H9 (cell line): Measurements from ENCODE around the gene SAMMSON. TPM values are rescaled to one million over a fixed set of nuclear protein-coding genes. Genes with fewer than 3 reads are reported as not detected.

Experiments
- DNase-seq: peaks from one replicate; pipeline ENCODE4 v3.0.0-alpha.2; 2017
- H2AFZ ChIP-seq: one replicate; pipeline ENCODE4 v1.6.1; 2013; ENCODE audit warnings: mild to moderate bottlenecking, low read length, control low read depth, moderate library complexity
- H2AK5ac ChIP-seq: 2 replicates; pipeline ENCODE4 v1.6.1; 2013; ENCODE audit warnings: low read length, control low read depth, mixed read lengths; ENCODE audit not compliant: insufficient read length
- H2BK120ac ChIP-seq: one replicate; pipeline ENCODE4 v1.6.1; 2013; ENCODE audit warnings: low read depth, mild to moderate bottlenecking, low read length, control low read depth, inconsistent platforms; ENCODE audit not compliant: poor library complexity, severe bottlenecking
- H2BK12ac ChIP-seq: 2 replicates; pipeline ENCODE4 v1.6.1; 2013; ENCODE audit warnings: low read length, control low read depth, mixed read lengths, low read depth; ENCODE audit not compliant: insufficient read length
- H2BK15ac ChIP-seq: 2 replicates; pipeline ENCODE4 v1.6.1; 2013; ENCODE audit warnings: low read depth, low read length, control low read depth
- H2BK20ac ChIP-seq: one replicate; pipeline ENCODE4 v1.6.1; 2013; ENCODE audit warnings: low read depth, mild to moderate bottlenecking, low read length, control low read depth, inconsistent platforms; ENCODE audit not compliant: poor library complexity, severe bottlenecking
- H2BK5ac ChIP-seq: 2 replicates; pipeline ENCODE4 v1.6.1; 2013; ENCODE audit warnings: low read length, control low read depth, mixed read lengths; ENCODE audit not compliant: insufficient read length
- H3K14ac ChIP-seq: 2 replicates; pipeline ENCODE4 v1.6.1; 2013; ENCODE audit warnings: low read length, control low read depth; ENCODE audit not compliant: insufficient read depth
- H3K18ac ChIP-seq: 2 replicates; pipeline ENCODE4 v1.6.1; 2013; ENCODE audit warnings: low read depth, mild to moderate bottlenecking, mixed read lengths, low read length, control low read depth; ENCODE audit not compliant: insufficient read length
- H3K23ac ChIP-seq: 2 replicates; pipeline ENCODE4 v1.6.1; 2013; ENCODE audit warnings: low read length, control low read depth, mixed read lengths, low read depth; ENCODE audit not compliant: insufficient read length
- H3K23me2 ChIP-seq: 2 replicates; pipeline ENCODE4 v1.6.1; 2013; ENCODE audit warnings: low read depth, mild to moderate bottlenecking, mixed read lengths, low read length, control low read depth; ENCODE audit not compliant: insufficient read length, poor library complexity, severe bottlenecking
- H3K27ac ChIP-seq: 2 replicates; pipeline ENCODE4 v1.5.1; 2013; ENCODE audit warnings: low read length, control low read depth, mixed read lengths, low read depth; ENCODE audit not compliant: insufficient read length
- H3K27me3 ChIP-seq: 2 replicates; pipeline ENCODE4 v1.6.1; 2013; ENCODE audit warnings: low read length, control low read depth, inconsistent platforms; ENCODE audit not compliant: insufficient read depth
- H3K4ac ChIP-seq: 2 replicates; pipeline ENCODE4 v1.6.1; 2013; ENCODE audit warnings: low read depth, mild to moderate bottlenecking, control low read depth, inconsistent platforms, low read length, moderate library complexity
- H3K4me1 ChIP-seq: 2 replicates; pipeline ENCODE4 v1.6.1; 2013; ENCODE audit warnings: low read length, control low read depth, inconsistent platforms; ENCODE audit not compliant: insufficient read depth
- H3K4me2 ChIP-seq: 2 replicates; pipeline ENCODE4 v1.6.1; 2013; ENCODE audit warnings: low read length, control low read depth, mixed read lengths; ENCODE audit not compliant: insufficient read length, insufficient read depth
- H3K56ac ChIP-seq: 2 replicates; pipeline ENCODE4 v1.6.1; 2013; ENCODE audit warnings: low read depth, mild to moderate bottlenecking, mixed read lengths, low read length, control low read depth; ENCODE audit not compliant: insufficient read length
- H3K79me1 ChIP-seq: 2 replicates; pipeline ENCODE4 v1.6.1; 2013; ENCODE audit warnings: low read depth, mild to moderate bottlenecking, moderate library complexity, low read length, control low read depth, inconsistent platforms; ENCODE audit not compliant: insufficient read depth, poor library complexity, severe bottlenecking
- H3K79me2 ChIP-seq: 2 replicates; pipeline ENCODE4 v1.6.1; 2013; ENCODE audit warnings: low read length, control low read depth, inconsistent platforms; ENCODE audit not compliant: insufficient read depth
- H3K9ac ChIP-seq: 2 replicates; pipeline ENCODE4 v1.6.1; 2013; ENCODE audit warnings: low read length, control low read depth, mixed read lengths; ENCODE audit not compliant: insufficient read length; ENCODE audit errors: extremely low read depth
- H3K9me3 ChIP-seq: one replicate; pipeline ENCODE4 v1.6.1; 2013; ENCODE audit warnings: low read depth, low read length, inconsistent platforms; ENCODE audit not compliant: control insufficient read depth
- H3T11ph ChIP-seq: one replicate; pipeline ENCODE4 v1.6.1; 2013; ENCODE audit warnings: mild to moderate bottlenecking, low read length, control low read depth, inconsistent platforms
- H4K20me1 ChIP-seq: one replicate; pipeline ENCODE4 v1.6.1; 2013; ENCODE audit not compliant: control insufficient read depth, insufficient read length, insufficient read depth
- H4K5ac ChIP-seq: 2 replicates; pipeline ENCODE4 v1.6.1; 2013; ENCODE audit warnings: low read depth, mild to moderate bottlenecking, mixed read lengths, low read length, control low read depth; ENCODE audit not compliant: insufficient read length
- H4K8ac ChIP-seq: replicated peaks from 2 replicates; pipeline ENCODE4 v1.6.1; 2013; ENCODE audit warnings: low read length, control low read depth, mixed read lengths, low read depth; ENCODE audit not compliant: insufficient read length
- H4K91ac ChIP-seq: 2 replicates; pipeline ENCODE4 v1.6.1; 2013; ENCODE audit warnings: low read depth, mild to moderate bottlenecking, moderate library complexity, mixed read lengths, low read length, control low read depth; ENCODE audit not compliant: insufficient read length
- H3K27ac Mint-ChIP-seq, 3 experiments: 2 replicates in 2 of 3; 3 replicates in 1 of 3; pipeline ENCODE4 v1.8.0; 2020 to 2021; ENCODE audit warnings: mixed read lengths in 3 of 3, mild to moderate bottlenecking in 1 of 3, moderate library complexity in 1 of 3
- H3K27me3 Mint-ChIP-seq: 2 replicates; pipeline ENCODE4 v1.8.0; 2021; ENCODE audit warnings: low read depth, mild to moderate bottlenecking, moderate library complexity, mixed read lengths
- H3K36me3 Mint-ChIP-seq, 3 experiments: 2 replicates in 2 of 3; 3 replicates in 1 of 3; pipeline ENCODE4 v1.8.0; 2020 to 2021; ENCODE audit warnings: low read depth in 3 of 3, mixed read lengths in 3 of 3; ENCODE audit not compliant: insufficient read depth in 1 of 3
- H3K4me1 Mint-ChIP-seq, 2 experiments: 2 replicates each; pipeline ENCODE4 v1.8.0; 2020; ENCODE audit warnings: mixed read lengths in 2 of 2
- H3K4me3 Mint-ChIP-seq, 2 experiments: 2 replicates in 1 of 2; 3 replicates in 1 of 2; pipeline ENCODE4 v1.8.0; 2020 to 2021; ENCODE audit warnings: mild to moderate bottlenecking in 2 of 2, mixed read lengths in 2 of 2, moderate library complexity in 1 of 2
- H3K9me3 Mint-ChIP-seq, 2 experiments: 2 replicates in 1 of 2; 3 replicates in 1 of 2; pipeline ENCODE4 v1.8.0; 2020; ENCODE audit warnings: mild to moderate bottlenecking in 2 of 2, mixed read lengths in 2 of 2, moderate library complexity in 1 of 2
- WGBS: extraction: QIAGEN DNeasy Blood & Tissue Kit; methylation state at CpG from one replicate; pipeline ENCODE4 v1.1.7; 2013; ENCODE audit warnings: missing lambda C conversion rate, low lambda C conversion rate, mixed read lengths; ENCODE audit not compliant: insufficient read length; ENCODE audit errors: extremely low coverage; 5-methylcytosine and 5-hydroxymethylcytosine counted together
- total RNA-seq: library from RNA; stranded (reverse); gene quantifications from 2 replicates; pipeline ENCODE4 v1.2.1, GENCODE V29; 2021
- TF ChIP-seq, protein P1 (sequence below): fragments of 200-600 bp; sonication (generic); conservative IDR thresholded peaks from 3 replicates; pipeline ENCODE4 v1.8.0; 2021; ENCODE audit warnings: antibody characterized with exemption, mild to moderate bottlenecking

SAMMSON gene
- total RNA-seq, 1 experiment from 2014 or later, result not detected

DNA sequence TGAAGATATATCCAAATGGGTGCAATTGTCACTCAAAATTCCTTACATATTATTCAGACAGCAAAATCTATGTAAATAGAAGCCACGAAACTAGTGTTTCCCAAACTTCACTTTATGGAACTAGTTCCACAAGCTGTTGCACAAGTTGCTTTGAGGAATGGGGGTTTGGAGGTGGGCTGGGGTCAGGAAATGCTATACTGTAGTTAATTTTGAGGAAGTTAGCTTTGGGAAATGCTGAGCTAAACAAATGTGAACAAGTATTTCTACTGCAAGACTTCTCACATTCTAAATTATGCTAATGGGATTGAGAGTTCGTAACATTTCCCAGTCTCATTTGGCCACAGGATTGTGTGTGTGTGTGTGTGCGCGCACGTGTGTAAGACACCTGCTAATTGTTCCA lies 28.7 kb upstream of the SAMMSON start:
- Mint-ChIP-seq H3K27ac (no peak overlapping the region), H3K27me3 (no peaks in the 10 kb centered on the region), H3K4me3 (no peak overlapping the region), H3K4me1 (no peaks in the 10 kb centered on the region), H3K36me3 (no peaks in the 10 kb centered on the region), H3K9me3 (no peaks in the 10 kb centered on the region)
- H3K27me3 ChIP-seq, result no peaks in the 10 kb centered on the region
- no peak overlapping the region for H2BK5ac ChIP-seq
- H2BK12ac ChIP-seq, result no peak overlapping the region
- no peaks in the 10 kb centered on the region for H3K9me3 ChIP-seq
- no peak overlapping the region for H2AFZ ChIP-seq
- no peak overlapping the region for H2BK15ac ChIP-seq
- WGBS, result no CpG with 5 or more reads among the region's 5 CpGs
- no peak overlapping the region for H2BK20ac ChIP-seq
- H3K4ac ChIP-seq, result no peak overlapping the region
- no peaks in the 10 kb centered on the region for H3K79me1 ChIP-seq
- no peak overlapping the region for H4K5ac ChIP-seq
- H2BK120ac ChIP-seq, result no peak overlapping the region
- H3K4me1 ChIP-seq, result no peaks in the 10 kb centered on the region; the same call in 1 of the 2 replicates
- H3K18ac ChIP-seq, result no peak overlapping the region
- no peak overlapping the region for H3K23ac ChIP-seq
- no peak overlapping the region for H3K27ac ChIP-seq
- DNase-seq, result no peak
- no peak overlapping the region for H4K8ac ChIP-seq
- TF ChIP-seq, protein P1, sequence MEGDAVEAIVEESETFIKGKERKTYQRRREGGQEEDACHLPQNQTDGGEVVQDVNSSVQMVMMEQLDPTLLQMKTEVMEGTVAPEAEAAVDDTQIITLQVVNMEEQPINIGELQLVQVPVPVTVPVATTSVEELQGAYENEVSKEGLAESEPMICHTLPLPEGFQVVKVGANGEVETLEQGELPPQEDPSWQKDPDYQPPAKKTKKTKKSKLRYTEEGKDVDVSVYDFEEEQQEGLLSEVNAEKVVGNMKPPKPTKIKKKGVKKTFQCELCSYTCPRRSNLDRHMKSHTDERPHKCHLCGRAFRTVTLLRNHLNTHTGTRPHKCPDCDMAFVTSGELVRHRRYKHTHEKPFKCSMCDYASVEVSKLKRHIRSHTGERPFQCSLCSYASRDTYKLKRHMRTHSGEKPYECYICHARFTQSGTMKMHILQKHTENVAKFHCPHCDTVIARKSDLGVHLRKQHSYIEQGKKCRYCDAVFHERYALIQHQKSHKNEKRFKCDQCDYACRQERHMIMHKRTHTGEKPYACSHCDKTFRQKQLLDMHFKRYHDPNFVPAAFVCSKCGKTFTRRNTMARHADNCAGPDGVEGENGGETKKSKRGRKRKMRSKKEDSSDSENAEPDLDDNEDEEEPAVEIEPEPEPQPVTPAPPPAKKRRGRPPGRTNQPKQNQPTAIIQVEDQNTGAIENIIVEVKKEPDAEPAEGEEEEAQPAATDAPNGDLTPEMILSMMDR, result no peak
- no peak overlapping the region for H3K56ac ChIP-seq
- H3K4me2 ChIP-seq, result no peak overlapping the region
- no peaks in the 10 kb centered on the region for H3K79me2 ChIP-seq
- no peaks in the 10 kb centered on the region for H4K20me1 ChIP-seq
- H3K9ac ChIP-seq, result no peak overlapping the region
- no peak overlapping the region for H4K91ac ChIP-seq
- no peak overlapping the region for H3T11ph ChIP-seq
- H3K14ac ChIP-seq, result no peak overlapping the region
- H2AK5ac ChIP-seq, result no peak overlapping the region
- H3K23me2 ChIP-seq, result no peaks in the 10 kb centered on the region
